Glutamatergic neuron (in vitro differentiated cells): ENCODE data around the gene NR0B2. TPM values are rescaled to one million over a fixed set of nuclear protein-coding genes. Genes with fewer than 3 reads are reported as not detected.

Source experiments
- DNase-seq: peaks from one replicate; pipeline ENCODE4 v3.0.0; 2022
- H3K27ac Mint-ChIP-seq: one replicate; pipeline ENCODE4 v1.8.0; 2020; ENCODE audit warnings: mild to moderate bottlenecking, mixed read lengths, inconsistent platforms; ENCODE audit not compliant: unreplicated experiment
- H3K27me3 Mint-ChIP-seq: one replicate; pipeline ENCODE4 v1.8.0; 2020; ENCODE audit warnings: mild to moderate bottlenecking, moderate library complexity, mixed read lengths, inconsistent platforms; ENCODE audit not compliant: unreplicated experiment
- H3K36me3 Mint-ChIP-seq: one replicate; pipeline ENCODE4 v1.8.0; 2020; ENCODE audit warnings: mild to moderate bottlenecking, mixed read lengths, inconsistent platforms; ENCODE audit not compliant: unreplicated experiment
- H3K4me1 Mint-ChIP-seq: one replicate; pipeline ENCODE4 v1.8.0; 2020; ENCODE audit warnings: mild to moderate bottlenecking, low read depth, mixed read lengths, inconsistent platforms; ENCODE audit not compliant: unreplicated experiment
- H3K4me3 Mint-ChIP-seq: one replicate; pipeline ENCODE4 v1.8.0; 2020; ENCODE audit warnings: mild to moderate bottlenecking, mixed read lengths, inconsistent platforms; ENCODE audit not compliant: unreplicated experiment
- H3K9me3 Mint-ChIP-seq: one replicate; pipeline ENCODE4 v1.8.0; 2020; ENCODE audit warnings: mild to moderate bottlenecking, moderate library complexity, mixed read lengths, inconsistent platforms; ENCODE audit not compliant: unreplicated experiment
- total RNA-seq: library from RNA; stranded (reverse); fragmentation: NEBNext Ultra II Directional; extraction: Animal tissue kit (Norgen Biotek cat#: 25700); gene quantifications from one replicate; pipeline ENCODE4 v1.2.1, GENCODE V29; 2021; ENCODE audit not compliant: unreplicated experiment
- TF ChIP-seq, protein P1 (sequence below): fragments of 200-600 bp; sonication (generic); IDR thresholded peaks from one replicate; pipeline ENCODE4 v1.5.0; 2021; ENCODE audit not compliant: partially characterized antibody, unreplicated experiment

Gene NR0B2
- total RNA-seq, 1 donor from 2014 or later, result not detected

DNA sequence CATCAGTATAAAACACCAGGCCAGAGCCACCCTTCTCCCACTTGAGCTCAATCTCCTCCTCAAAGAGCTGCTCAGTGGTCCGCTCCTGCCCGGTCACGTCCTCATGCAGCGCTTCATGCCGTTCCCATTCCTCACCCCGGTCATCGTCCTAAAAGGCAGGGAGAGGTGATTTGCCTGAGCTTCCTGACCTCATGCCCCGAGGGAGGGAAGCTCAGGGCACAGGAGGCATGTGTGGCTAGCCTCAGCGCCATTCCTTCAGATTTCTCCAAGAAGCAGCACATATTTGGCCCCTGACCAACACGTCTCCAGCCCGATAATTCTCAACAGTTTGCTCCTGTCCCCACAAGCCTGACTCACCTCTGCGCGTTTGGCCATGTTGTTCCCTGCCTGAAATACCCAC, 19.5 kb downstream of the NR0B2 start:
- Mint-ChIP-seq H3K4me1 (peaks cover 3% of the 10 kb centered on the region), H3K9me3 (peaks cover 3% of the 10 kb centered on the region), H3K27me3 (no peaks in the 10 kb centered on the region), H3K36me3 (no peaks in the 10 kb centered on the region), H3K4me3 (peak overlapping the region; percentile 12), H3K27ac (no peak overlapping the region)
- TF ChIP-seq, protein P1, sequence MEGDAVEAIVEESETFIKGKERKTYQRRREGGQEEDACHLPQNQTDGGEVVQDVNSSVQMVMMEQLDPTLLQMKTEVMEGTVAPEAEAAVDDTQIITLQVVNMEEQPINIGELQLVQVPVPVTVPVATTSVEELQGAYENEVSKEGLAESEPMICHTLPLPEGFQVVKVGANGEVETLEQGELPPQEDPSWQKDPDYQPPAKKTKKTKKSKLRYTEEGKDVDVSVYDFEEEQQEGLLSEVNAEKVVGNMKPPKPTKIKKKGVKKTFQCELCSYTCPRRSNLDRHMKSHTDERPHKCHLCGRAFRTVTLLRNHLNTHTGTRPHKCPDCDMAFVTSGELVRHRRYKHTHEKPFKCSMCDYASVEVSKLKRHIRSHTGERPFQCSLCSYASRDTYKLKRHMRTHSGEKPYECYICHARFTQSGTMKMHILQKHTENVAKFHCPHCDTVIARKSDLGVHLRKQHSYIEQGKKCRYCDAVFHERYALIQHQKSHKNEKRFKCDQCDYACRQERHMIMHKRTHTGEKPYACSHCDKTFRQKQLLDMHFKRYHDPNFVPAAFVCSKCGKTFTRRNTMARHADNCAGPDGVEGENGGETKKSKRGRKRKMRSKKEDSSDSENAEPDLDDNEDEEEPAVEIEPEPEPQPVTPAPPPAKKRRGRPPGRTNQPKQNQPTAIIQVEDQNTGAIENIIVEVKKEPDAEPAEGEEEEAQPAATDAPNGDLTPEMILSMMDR, result no peak
- no peak for DNase-seq

DNA sequence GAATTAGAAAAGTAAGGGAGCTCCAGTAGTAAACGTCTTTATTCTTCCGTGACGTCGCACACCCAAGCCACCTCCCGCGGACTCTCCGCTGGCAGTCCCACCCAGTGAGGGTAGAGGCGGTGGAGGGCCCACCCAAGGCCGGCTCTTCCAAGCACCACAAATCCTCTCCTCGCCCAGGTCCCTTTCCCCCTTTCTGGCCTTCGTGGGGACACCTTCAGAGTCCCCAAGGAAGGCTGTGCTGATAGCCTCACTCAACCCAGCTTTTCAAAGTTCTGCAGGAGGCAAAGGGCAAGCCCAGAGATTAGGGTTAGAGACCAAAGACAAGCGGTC, 23.3 kb downstream of the NR0B2 start:
- Mint-ChIP-seq H3K9me3 (peaks cover 6% of the 10 kb centered on the region), H3K4me1 (peaks cover 7% of the 10 kb centered on the region), H3K4me3 (peak overlapping the region; percentile 97), H3K27ac (peak overlapping the region; percentile 85), H3K36me3 (no peaks in the 10 kb centered on the region), H3K27me3 (peaks cover 4% of the 10 kb centered on the region)
- DNase-seq, result no peak
- TF ChIP-seq, protein P1, result no peak

DNA sequence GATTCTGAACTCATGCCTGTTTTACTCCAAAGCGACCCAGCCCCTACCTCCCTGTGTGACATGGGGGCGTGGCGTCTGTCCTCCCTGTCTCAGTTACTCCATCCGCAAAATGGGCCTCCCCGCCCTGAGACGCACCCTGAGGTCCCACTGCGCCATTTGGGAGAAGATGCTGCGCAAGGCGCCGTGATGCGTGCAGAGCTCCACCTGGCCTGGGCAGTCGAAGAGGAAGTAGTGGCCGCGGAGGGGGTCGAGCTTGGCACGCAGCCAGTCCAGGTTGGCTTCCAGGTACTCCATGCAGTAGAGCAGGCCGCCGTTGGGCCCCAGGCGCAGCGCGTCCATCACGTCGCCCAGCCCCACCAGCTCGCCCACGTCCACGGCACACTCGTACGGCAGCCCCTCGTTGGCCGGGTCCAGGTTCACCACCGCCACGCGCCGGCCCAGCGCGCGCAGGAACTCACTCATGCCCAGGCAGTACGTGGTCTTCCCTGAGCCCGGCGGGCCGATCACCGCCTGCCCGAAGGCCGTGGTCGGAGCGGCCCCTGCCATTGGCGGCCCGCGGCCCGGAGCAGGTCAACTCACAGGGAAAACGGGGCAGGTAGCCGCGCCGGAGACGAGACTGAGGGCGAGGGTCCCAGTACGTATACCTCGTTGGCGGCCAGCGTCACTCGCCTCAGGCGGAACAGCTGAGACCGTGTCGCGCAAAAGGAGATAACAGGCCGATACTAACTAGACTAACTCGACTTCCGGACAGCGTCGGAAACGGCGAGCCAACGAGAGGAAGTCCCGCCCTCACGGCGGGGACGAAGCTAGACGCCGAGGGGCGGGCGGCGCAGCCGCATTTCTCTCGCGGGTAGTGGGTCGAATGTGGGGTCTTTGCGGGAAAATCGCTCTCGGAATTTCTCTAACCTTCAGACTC, 24.0 kb downstream of the NR0B2 start, which contains the start of gene GPN2:
TSS of gene GPN2 (minus strand) at position 733 of the 916 bp plus-strand sequence. CDS start at position 546, 187 bp downstream.
- TF ChIP-seq, protein P1, result no peak
- no peaks in the 10 kb centered on the region for H3K36me3 Mint-ChIP-seq
- H3K4me1 Mint-ChIP-seq, result peaks cover 7% of the 10 kb centered on the region
- DNase-seq, result peak; percentile 80
- peak within 1 kb of the TSS; percentile 97 for H3K4me3 Mint-ChIP-seq
- H3K9me3 Mint-ChIP-seq, result peaks cover 6% of the 10 kb centered on the region
- H3K27me3 Mint-ChIP-seq, result peaks cover 4% of the 10 kb centered on the region
- H3K27ac Mint-ChIP-seq, result peak within 1 kb of the TSS; percentile 87

DNA sequence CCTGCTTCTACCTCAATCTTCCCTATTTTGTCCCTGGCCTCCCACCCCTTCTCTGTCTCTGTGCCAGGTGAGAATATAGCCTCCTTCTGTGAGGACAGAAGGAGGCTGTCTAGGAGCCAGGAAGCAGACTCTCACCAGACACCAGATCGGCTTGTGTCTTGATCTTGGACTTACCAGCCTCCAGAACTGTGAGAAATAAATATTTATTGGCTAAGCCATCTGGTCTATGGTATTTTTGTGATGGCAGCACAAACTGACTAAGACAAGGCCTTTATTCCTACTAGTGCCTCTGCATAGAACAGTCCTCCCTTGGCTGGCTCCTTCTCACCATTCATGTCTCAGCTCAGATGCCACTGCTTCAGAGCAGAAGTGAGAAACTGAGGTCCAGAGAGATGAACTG, 25.5 kb downstream of the NR0B2 start:
- H3K36me3 Mint-ChIP-seq, result no peaks in the 10 kb centered on the region
- H3K27ac Mint-ChIP-seq, result peak overlapping the region; percentile 52

More for the DNA sequence above, 25.5 kb downstream of the NR0B2 start:
- Mint-ChIP-seq H3K9me3 (peaks cover 7% of the 10 kb centered on the region), H3K27me3 (peaks cover 4% of the 10 kb centered on the region), H3K4me1 (peaks cover 7% of the 10 kb centered on the region), H3K4me3 (peak overlapping the region; percentile 97)
- no peak for DNase-seq
- TF ChIP-seq, protein P1, result no peak
